DMS53 (cell line): Measurements from ENCODE around the gene GPR153.
"Not testable (repeated sequence)": the region's sequence is repeated elsewhere in the genome, so short reads cannot be mapped to it uniquely, and the experiment has no call there.

Experiments
- DNase-seq: peaks from one replicate; lab custom pipeline; 2025; lab: John Stamatoyannopoulos, UW

GPR153 gene

GRCh38 chr1:6233376-6233775 is 27.5 kb downstream of the GPR153 start:
- DNase-seq = no peak

- no peak for DNase-seq
Observed at GRCh38 chr1:6225651-6226050, 35.2 kb downstream of the GPR153 start.

- DNase-seq = no peak
Observed at GRCh38 chr1:6224718-6225117, 36.2 kb downstream of the GPR153 start.

GRCh38 chr1:6223617-6224016 is 37.3 kb downstream of the GPR153 start:
- no peak for DNase-seq

- DNase-seq = no peak
Observed at GRCh38 chr1:6222636-6223035, 38.3 kb downstream of the GPR153 start.

- DNase-seq = peak; percentile 35
Observed at GRCh38 chr1:6221210-6221784, 39.6 kb downstream of the GPR153 start.

- peak; percentile 52 for DNase-seq
Observed at GRCh38 chr1:6220236-6220635, 40.7 kb downstream of the GPR153 start.

- not testable (repeated sequence) for DNase-seq
Observed at GRCh38 chr1:6219641-6220040, 41.3 kb downstream of the GPR153 start.

- DNase-seq = peak; percentile 85
Observed at GRCh38 chr1:6218375-6219164, 42.3 kb downstream of the GPR153 start.

- DNase-seq = no peak
Observed at GRCh38 chr1:6212193-6212959, 48.5 kb downstream of the GPR153 start.

- DNase-seq = no peak
Observed at GRCh38 chr1:6211731-6212130, 49.2 kb downstream of the GPR153 start.

- DNase-seq = no peak
Observed at GRCh38 chr1:6210591-6211355, 50.1 kb downstream of the GPR153 start.

GRCh38 chr1:6209661-6210580 is 51.0 kb downstream of the GPR153 start:
- peak; percentile 21 for DNase-seq

- no peak for DNase-seq
Observed at GRCh38 chr1:6208723-6209660, 51.9 kb downstream of the GPR153 start.

- DNase-seq = peak; percentile 33
Observed at GRCh38 chr1:6207921-6208320, 53.0 kb downstream of the GPR153 start.

- DNase-seq = no peak
Observed at GRCh38 chr1:6207075-6207885, 53.6 kb downstream of the GPR153 start.

GRCh38 chr1:6206520-6206855 is 54.4 kb downstream of the GPR153 start:
- no peak for DNase-seq

- peak; percentile 96 for DNase-seq
Observed at GRCh38 chr1:6205849-6206519, 54.9 kb downstream of the GPR153 start, which contains the start of gene RNF207. RNF207 (plus strand) TSS chr1:6206119; CDS start chr1:6206536, 417 bp downstream.

- no peak for DNase-seq
Observed at GRCh38 chr1:6202256-6202655, 58.6 kb downstream of the GPR153 start.
